ENCODE results near the gene ZNF688. TPM values are rescaled to one million over a fixed set of nuclear protein-coding genes. Genes with fewer than 3 reads are reported as not detected.

ZNF688 gene
- total and polyA plus RNA-seq, 2 of the 13 experiments (the other 11 are each of a cell fraction or from before 2014, with no cell fraction given), result 2.4 to 5.4 TPM

DNA sequence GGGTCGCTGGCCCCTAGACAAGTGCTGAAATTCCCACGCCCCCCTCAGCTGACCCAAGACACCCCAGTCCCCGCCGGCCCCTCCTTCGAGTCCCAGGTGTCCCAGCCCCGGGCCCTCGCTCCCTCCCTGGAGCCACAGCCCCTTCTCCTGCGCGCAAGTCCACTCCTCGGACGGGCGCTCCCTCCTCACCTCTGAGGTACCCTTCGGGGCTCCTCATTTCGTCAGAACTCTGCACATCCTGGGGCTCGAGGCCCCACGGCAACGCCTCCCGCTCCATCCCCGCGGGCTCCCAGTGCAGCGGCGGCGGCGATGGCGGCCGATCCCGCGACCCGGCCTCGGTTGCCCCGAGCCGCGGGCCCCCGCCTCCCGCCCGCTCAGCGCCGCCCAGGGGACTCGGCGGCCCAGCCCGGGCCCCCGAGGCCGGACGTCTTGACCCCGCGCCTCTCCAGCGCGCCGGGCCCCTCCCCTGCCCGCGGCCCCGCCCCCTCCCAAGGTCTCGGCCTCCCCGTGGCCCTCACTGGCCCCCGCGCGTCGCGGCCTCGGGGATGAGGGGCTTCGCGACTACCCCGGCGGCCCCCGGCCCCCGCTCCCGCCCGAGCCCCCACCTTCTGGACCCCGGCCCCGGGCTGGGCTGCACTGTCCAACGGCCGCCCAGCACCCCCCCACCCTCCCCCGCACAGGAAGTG lies 45.2 kb downstream of the ZNF688 start, which contains the start of gene ZNF768 (continued):
- TF ChIP-seq ZBTB3 (CRISPR knock-in tag; IDR thresholded peaks at IDR 0.05; ENCODE audit: borderline replicate concordance, low read depth), result peak; percentile 79; the same call in 1 of the 2 replicates
- peak; percentile 78; the same call in 1 of the 2 replicates for TF ChIP-seq AKAP8 (CRISPR knock-in tag; IDR thresholded peaks at IDR 0.05)
- no peak for TF ChIP-seq ISX (CRISPR knock-in tag; conservative IDR thresholded peaks at IDR 0.05)
- 0 out of 2 replicates have a peak, but pooled peaks have one; percentile 13 for TF ChIP-seq ZBTB8A (CRISPR knock-in tag; IDR thresholded peaks at IDR 0.05; ENCODE audit: borderline replicate concordance, low read depth)
- TF ChIP-seq MYNN (CRISPR knock-in tag; IDR thresholded peaks at IDR 0.05; ENCODE audit: low read depth), result no peak
- TF ChIP-seq FOXA3 (CRISPR knock-in tag; IDR thresholded peaks at IDR 0.05), result no peak
- TF ChIP-seq ZNF574 (CRISPR knock-in tag; IDR thresholded peaks at IDR 0.05), result peak; percentile 33; the same call in 1 of the 2 replicates
- TF ChIP-seq RFXAP (CRISPR knock-in tag; IDR thresholded peaks at IDR 0.05; ENCODE audit: borderline replicate concordance), result no peak
- no peak for TF ChIP-seq ZNF260 (CRISPR knock-in tag; IDR thresholded peaks at IDR 0.05; ENCODE audit: borderline replicate concordance, low read depth)
- TF ChIP-seq PAXIP1 (CRISPR knock-in tag; conservative IDR thresholded peaks at IDR 0.05), result peak; percentile 28
- TF ChIP-seq ZBTB38 (CRISPR knock-in tag; IDR thresholded peaks at IDR 0.05), result peak; percentile 41; the same call in 1 of the 2 replicates
- TF ChIP-seq, protein P1, sequence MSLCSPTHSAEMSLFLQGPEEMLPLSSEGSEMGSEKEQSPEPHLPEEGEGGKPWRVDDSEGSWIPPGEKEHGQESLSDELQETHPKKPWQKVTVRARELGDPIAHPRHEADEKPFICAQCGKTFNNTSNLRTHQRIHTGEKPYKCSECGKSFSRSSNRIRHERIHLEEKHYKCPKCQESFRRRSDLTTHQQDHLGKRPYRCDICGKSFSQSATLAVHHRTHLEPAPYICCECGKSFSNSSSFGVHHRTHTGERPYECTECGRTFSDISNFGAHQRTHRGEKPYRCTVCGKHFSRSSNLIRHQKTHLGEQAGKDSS (CRISPR knock-in tag; IDR thresholded peaks at IDR 0.05; ENCODE audit: borderline replicate concordance, low read depth), result no peak
- TF ChIP-seq KLF13 (CRISPR knock-in tag; IDR thresholded peaks at IDR 0.05), result no peak
- no peak for TF ChIP-seq ZNF569 (CRISPR knock-in tag; IDR thresholded peaks at IDR 0.05; ENCODE audit: borderline replicate concordance)
- no peak for TF ChIP-seq ZNF782 (CRISPR knock-in tag; IDR thresholded peaks at IDR 0.05; ENCODE audit: borderline replicate concordance)
- TF ChIP-seq, protein P2, sequence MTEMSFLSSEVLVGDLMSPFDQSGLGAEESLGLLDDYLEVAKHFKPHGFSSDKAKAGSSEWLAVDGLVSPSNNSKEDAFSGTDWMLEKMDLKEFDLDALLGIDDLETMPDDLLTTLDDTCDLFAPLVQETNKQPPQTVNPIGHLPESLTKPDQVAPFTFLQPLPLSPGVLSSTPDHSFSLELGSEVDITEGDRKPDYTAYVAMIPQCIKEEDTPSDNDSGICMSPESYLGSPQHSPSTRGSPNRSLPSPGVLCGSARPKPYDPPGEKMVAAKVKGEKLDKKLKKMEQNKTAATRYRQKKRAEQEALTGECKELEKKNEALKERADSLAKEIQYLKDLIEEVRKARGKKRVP (CRISPR knock-in tag; IDR thresholded peaks at IDR 0.05), result 0 out of 4 replicates have a peak, but pooled peaks of 1 of the 2 experiments have one; percentile 8
- 0 out of 2 replicates have a peak, but pooled peaks have one; percentile 7 for TF ChIP-seq HOXA5 (CRISPR knock-in tag; IDR thresholded peaks at IDR 0.05)

Measured in HepG2 (cell line).